ENCODE data around the gene MMS19.

MMS19 gene, protein sequence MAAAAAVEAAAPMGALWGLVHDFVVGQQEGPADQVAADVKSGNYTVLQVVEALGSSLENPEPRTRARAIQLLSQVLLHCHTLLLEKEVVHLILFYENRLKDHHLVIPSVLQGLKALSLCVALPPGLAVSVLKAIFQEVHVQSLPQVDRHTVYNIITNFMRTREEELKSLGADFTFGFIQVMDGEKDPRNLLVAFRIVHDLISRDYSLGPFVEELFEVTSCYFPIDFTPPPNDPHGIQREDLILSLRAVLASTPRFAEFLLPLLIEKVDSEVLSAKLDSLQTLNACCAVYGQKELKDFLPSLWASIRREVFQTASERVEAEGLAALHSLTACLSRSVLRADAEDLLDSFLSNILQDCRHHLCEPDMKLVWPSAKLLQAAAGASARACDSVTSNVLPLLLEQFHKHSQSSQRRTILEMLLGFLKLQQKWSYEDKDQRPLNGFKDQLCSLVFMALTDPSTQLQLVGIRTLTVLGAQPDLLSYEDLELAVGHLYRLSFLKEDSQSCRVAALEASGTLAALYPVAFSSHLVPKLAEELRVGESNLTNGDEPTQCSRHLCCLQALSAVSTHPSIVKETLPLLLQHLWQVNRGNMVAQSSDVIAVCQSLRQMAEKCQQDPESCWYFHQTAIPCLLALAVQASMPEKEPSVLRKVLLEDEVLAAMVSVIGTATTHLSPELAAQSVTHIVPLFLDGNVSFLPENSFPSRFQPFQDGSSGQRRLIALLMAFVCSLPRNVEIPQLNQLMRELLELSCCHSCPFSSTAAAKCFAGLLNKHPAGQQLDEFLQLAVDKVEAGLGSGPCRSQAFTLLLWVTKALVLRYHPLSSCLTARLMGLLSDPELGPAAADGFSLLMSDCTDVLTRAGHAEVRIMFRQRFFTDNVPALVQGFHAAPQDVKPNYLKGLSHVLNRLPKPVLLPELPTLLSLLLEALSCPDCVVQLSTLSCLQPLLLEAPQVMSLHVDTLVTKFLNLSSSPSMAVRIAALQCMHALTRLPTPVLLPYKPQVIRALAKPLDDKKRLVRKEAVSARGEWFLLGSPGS

GRCh38 chr10:97498076-97498840 lies at the start of gene MMS19:
MMS19 (minus strand) TSS chr10:97498422; CDS start chr10:97498384, 38 bp downstream.
- in situ Hi-C loops (cut with HindIII; ENCODE audit: low sequenced_read_pairs), result loop anchor here (5.0 kb wide), 1 partner anchor 51 kb away; the partner anchor contains the start of genes EXOSC1 and ZDHHC16

- in situ Hi-C loops (cut with HindIII; ENCODE audit: low sequenced_read_pairs), result no loop called here
Observed at GRCh38 chr10:97547962-97548361, 49.7 kb upstream of the MMS19 start.

DNA sequence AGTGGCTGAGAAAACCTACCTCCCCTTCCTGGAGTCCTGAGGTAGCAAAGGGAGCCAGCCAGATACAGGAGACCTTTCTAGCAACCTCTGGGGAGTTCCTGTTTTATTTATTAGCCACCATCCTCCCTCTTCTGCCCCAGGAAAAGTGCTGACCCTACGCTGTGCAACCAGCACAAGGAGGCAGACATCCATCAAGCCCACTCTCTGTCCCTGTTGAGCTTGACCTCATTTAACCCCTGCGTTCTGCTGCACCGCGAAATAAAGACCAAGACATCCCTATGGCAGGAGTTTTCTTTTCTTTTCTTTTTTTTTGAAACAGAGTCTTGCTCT lies 49.0 kb upstream of the MMS19 start:
- in situ Hi-C loops (cut with HindIII; ENCODE audit: low sequenced_read_pairs), result no loop called here

DNA sequence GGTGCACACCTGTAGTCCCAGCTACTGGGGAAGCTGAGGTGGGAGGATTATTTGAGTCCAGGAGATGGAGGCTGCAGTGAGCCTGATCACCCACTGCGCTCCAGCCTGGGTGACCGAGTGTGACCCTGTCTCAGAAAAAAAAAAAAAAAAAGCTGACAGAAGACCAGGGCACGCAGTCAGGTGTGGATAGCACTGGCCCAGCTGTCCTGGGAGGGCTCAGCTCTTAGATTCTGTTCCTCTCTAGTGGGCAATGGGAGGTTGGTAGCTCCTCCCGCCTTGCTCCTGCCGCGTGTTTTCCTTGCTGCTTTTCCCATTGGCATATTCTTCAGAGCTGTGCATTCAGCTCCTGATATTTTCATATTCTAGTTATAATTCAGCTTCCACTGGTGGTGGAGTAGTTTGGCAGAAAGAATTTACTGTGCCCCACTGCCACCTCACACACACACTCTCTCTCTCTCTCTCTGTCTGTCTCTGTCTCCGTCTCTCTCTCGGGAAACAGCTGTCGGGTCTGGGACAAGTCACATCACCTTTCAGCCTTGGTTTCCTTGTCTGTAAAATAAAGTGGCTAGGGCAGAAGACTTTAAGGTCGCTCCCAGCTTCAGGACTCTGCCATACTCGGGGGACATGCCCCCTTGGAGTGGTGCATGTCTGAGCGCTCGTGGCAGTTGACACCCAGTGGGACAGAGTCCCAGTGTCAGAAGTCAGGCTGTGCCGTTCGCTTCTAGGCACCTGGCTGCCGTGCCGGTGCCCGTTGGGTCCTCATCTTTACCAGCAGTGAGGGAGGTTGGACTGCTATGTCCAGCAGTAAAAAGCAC lies 48.4 kb upstream of the MMS19 start:
- in situ Hi-C loops (cut with HindIII; ENCODE audit: low sequenced_read_pairs), result no loop called here

- in situ Hi-C loops (cut with HindIII; ENCODE audit: low sequenced_read_pairs), result no loop called here
Observed at GRCh38 chr10:97543025-97543546, 44.9 kb upstream of the MMS19 start.

- in situ Hi-C loops (cut with HindIII; ENCODE audit: low sequenced_read_pairs), result no loop called here
Observed at GRCh38 chr10:97542169-97543024, 44.2 kb upstream of the MMS19 start.

- in situ Hi-C loops (cut with HindIII; ENCODE audit: low sequenced_read_pairs), result no loop called here
Observed at GRCh38 chr10:97540669-97541500, 42.7 kb upstream of the MMS19 start.

GRCh38 chr10:97539523-97540200 lies 41.4 kb upstream of the MMS19 start:
- in situ Hi-C loops (cut with HindIII; ENCODE audit: low sequenced_read_pairs), result no loop called here

DNA sequence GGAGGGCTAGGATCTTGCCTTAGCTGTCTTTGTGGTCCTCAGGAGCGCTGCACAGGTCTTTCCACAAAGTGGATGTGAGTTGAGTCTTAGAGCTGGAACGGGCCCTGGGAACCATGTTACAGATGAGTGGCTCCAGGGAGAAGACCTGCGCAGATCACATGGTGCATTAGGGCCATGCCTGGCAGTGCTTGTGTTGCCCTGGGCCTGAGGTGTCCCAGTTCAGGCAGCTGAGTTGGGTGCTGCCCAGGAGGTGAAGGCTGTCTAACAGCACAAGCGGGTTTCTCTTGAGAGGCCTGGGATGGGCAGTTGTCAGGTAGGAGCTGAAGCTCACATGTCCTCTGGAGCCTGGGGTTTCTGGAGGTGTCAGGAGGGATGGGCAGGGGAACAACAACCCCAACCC lies 40.6 kb upstream of the MMS19 start:
- in situ Hi-C loops (cut with HindIII; ENCODE audit: low sequenced_read_pairs), result no loop called here

DNA sequence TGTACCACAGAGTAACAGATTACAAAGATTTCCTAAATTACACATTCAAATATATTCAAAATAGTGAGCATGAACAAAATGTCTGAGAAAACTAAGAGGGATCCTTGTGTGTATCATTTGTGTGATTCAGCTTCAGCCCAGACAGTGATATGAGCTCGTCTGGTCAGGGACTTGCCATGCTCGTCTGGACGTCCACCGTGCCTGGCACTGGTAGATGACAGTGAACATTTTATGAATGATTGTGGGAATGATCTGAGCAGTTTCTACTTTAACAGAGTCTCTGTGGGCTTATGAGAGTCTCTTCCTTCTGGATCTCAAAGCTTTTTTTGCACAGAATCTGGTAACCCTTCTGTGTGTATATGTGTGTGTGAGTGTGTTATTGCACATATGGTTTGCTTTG lies 40.2 kb upstream of the MMS19 start:
- in situ Hi-C loops (cut with HindIII; ENCODE audit: low sequenced_read_pairs), result no loop called here

GRCh38 chr10:97537186-97537869 lies 39.1 kb upstream of the MMS19 start:
- in situ Hi-C loops (cut with HindIII; ENCODE audit: low sequenced_read_pairs), result no loop called here

- in situ Hi-C loops (cut with HindIII; ENCODE audit: low sequenced_read_pairs), result loop anchor here (5.0 kb wide), 1 partner anchor 98 kb away; no protein-coding TSS in a partner anchor
Observed at GRCh38 chr10:97534746-97535367, 36.6 kb upstream of the MMS19 start.

DNA sequence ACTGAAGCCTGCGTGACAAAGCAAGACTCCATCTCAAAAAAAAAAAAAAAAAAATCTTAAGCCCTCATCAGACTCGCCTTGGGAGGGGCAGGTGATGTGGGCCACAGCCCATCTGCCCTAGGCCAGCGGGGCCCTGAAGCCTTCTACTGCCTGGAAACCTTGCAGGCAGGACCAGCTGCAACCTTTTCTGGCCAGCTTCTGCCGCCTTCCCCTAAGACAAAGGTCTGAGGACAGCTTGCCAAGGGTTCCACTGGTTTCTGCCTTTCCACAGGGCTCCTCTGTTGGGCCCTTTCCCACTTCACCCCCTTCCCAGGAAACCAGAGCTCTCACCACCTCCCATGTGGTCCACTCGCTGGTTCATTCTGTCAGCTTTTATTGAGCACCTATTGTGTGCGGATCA lies 35.7 kb upstream of the MMS19 start:
- in situ Hi-C loops (cut with HindIII; ENCODE audit: low sequenced_read_pairs), result loop anchor here (5.0 kb wide), 1 partner anchor 97 kb away; no protein-coding TSS in a partner anchor

DNA sequence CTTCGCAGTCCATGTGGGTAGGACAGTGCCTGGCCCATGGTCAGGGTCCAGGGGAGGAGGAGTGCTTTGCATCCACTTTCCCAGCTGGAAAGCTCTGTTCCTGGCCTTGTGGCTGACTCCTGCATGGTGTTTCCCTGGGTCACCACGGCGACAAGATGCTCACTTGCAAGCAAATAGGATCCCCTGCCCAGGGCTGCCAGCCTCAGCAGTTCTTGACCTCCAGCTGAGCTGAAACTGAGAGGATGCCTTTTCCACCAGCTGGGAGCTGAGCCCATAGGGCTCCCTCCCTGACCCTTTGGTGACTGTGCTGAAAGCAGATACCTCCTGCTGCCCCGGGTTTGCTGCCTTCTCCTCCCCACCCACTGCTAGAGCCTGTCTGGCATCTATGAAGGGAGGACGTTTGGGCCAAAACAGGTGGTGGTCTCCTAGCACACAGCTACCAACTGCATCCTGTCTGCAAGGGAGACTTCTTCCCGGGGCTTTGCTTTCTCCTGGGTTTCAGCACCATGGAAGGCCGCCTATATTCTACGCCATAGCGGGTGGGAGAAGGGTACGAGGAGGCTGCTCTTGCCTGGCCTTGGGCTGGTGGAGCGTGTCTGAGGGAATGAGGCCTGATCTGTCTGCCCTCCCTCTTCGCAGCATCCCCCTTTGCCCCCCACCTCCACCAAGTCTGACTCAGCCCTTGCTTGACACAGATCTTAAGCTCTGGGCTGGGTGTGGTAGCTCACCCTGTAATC lies 34.9 kb upstream of the MMS19 start:
- in situ Hi-C loops (cut with HindIII; ENCODE audit: low sequenced_read_pairs), result loop anchor here (5.0 kb wide), 1 partner anchor 96 kb away; no protein-coding TSS in a partner anchor

- in situ Hi-C loops (cut with HindIII; ENCODE audit: low sequenced_read_pairs), result loop anchor here (5.0 kb wide), 1 partner anchor 94 kb away; no protein-coding TSS in a partner anchor
Observed at GRCh38 chr10:97531401-97531986, 33.3 kb upstream of the MMS19 start.
